Astrocyte (in vitro differentiated cells and primary cell): ENCODE data around the gene CDK14. TPM values are rescaled to one million over a fixed set of nuclear protein-coding genes. Genes with fewer than 3 reads are reported as not detected.

Experiments used
- DNase-seq: peaks from one replicate; pipeline ENCODE4 v3.0.0-alpha.2; 2010; ENCODE audit warnings: low read depth
- FAIRE-seq: peaks from 2 replicates; lab custom pipeline; 2011; peaks lifted over from hg19 to GRCh38; lab: Jason Lieb, UNC
- H2AFZ ChIP-seq: 2 replicates; pipeline ENCODE4 v1.6.0; 2012; ENCODE audit warnings: low read depth, low read length, inconsistent platforms
- H3K27ac ChIP-seq: 2 replicates; pipeline ENCODE4 v1.5.1; 2011; ENCODE audit warnings: low read depth, low read length, inconsistent platforms
- H3K27me3 ChIP-seq: 2 replicates; pipeline ENCODE4 v1.6.0; 2011; ENCODE audit warnings: low read length, inconsistent platforms; ENCODE audit not compliant: insufficient read depth
- H3K36me3 ChIP-seq: 2 replicates; pipeline ENCODE4 v1.5.1; 2011; ENCODE audit warnings: low read length, inconsistent platforms; ENCODE audit not compliant: insufficient read depth
- H3K4me1 ChIP-seq: 2 replicates; pipeline ENCODE4 v1.5.1; 2011; ENCODE audit warnings: low read length, inconsistent platforms; ENCODE audit not compliant: insufficient read depth
- H3K4me2 ChIP-seq: 2 replicates; pipeline ENCODE4 v1.6.0; 2012; ENCODE audit warnings: low read length, inconsistent platforms
- H3K4me3 ChIP-seq: 2 replicates; pipeline ENCODE4 v1.5.1; 2011; ENCODE audit warnings: low read depth, mild to moderate bottlenecking, low read length, inconsistent platforms; ENCODE audit not compliant: insufficient read depth
- H3K79me2 ChIP-seq: 2 replicates; pipeline ENCODE4 v1.6.0; 2012; ENCODE audit warnings: mild to moderate bottlenecking, low read length, inconsistent platforms; ENCODE audit not compliant: insufficient read depth
- H3K9ac ChIP-seq: 2 replicates; pipeline ENCODE4 v1.6.0; 2012; ENCODE audit warnings: mild to moderate bottlenecking, low read length, inconsistent platforms
- H3K9me3 ChIP-seq: 2 replicates; pipeline ENCODE4 v1.5.1; 2012; ENCODE audit warnings: low read depth, mild to moderate bottlenecking, low read length, inconsistent platforms; ENCODE audit not compliant: insufficient read depth
- H4K20me1 ChIP-seq: 2 replicates; pipeline ENCODE4 v1.6.0; 2012; ENCODE audit warnings: low read length, inconsistent platforms; ENCODE audit not compliant: insufficient read depth
- H3K27ac Mint-ChIP-seq: one replicate; pipeline ENCODE4 v1.8.0; 2021; ENCODE audit warnings: mild to moderate bottlenecking, mixed read lengths; ENCODE audit not compliant: unreplicated experiment
- H3K27me3 Mint-ChIP-seq: one replicate; pipeline ENCODE4 v1.8.0; 2021; ENCODE audit warnings: low read depth, mixed read lengths; ENCODE audit not compliant: unreplicated experiment
- H3K36me3 Mint-ChIP-seq: one replicate; pipeline ENCODE4 v1.8.0; 2021; ENCODE audit warnings: low read depth, mixed read lengths; ENCODE audit not compliant: unreplicated experiment
- H3K4me1 Mint-ChIP-seq: one replicate; pipeline ENCODE4 v1.8.0; 2021; ENCODE audit warnings: low read depth, mixed read lengths; ENCODE audit not compliant: unreplicated experiment
- H3K4me3 Mint-ChIP-seq: one replicate; pipeline ENCODE4 v1.8.0; 2021; ENCODE audit warnings: mild to moderate bottlenecking, moderate library complexity, mixed read lengths; ENCODE audit not compliant: unreplicated experiment
- H3K9me3 Mint-ChIP-seq: one replicate; pipeline ENCODE4 v1.8.0; 2021; ENCODE audit warnings: mild to moderate bottlenecking, mixed read lengths; ENCODE audit not compliant: unreplicated experiment
- CTCF ChIP-seq: IDR thresholded peaks from 2 replicates; pipeline ENCODE4 v1.5.1; 2011; ENCODE audit warnings: low read depth, mild to moderate bottlenecking, inconsistent platforms, low read length, moderate library complexity; ENCODE audit not compliant: insufficient read depth
- EZH2 ChIP-seq: IDR thresholded peaks from 2 replicates; pipeline ENCODE4 v1.6.1; 2012; ENCODE audit warnings: mild to moderate bottlenecking, low read length, inconsistent platforms; ENCODE audit not compliant: insufficient read depth
- total RNA-seq: library from RNA; stranded (reverse); gene quantifications from 2 replicates; pipeline ENCODE4 v1.2.1, GENCODE V29; 2021

CDK14 gene
- total RNA-seq, 1 donor from 2014 or later, result 30.2 TPM

- no peak overlapping the region for H2AFZ ChIP-seq
- Mint-ChIP-seq H3K4me1 (peaks cover 11% of the 10 kb centered on the region), H3K27ac (no peak overlapping the region), H3K4me3 (no peak overlapping the region), H3K27me3 (no peaks in the 10 kb centered on the region), H3K9me3 (no peaks in the 10 kb centered on the region), H3K36me3 (peaks cover 10% of the 10 kb centered on the region)
- no peaks in the 10 kb centered on the region for H3K36me3 ChIP-seq
- no peaks in the 10 kb centered on the region for H3K9me3 ChIP-seq
- no peak overlapping the region for H3K9ac ChIP-seq
- no peaks in the 10 kb centered on the region for H3K79me2 ChIP-seq
- H3K4me3 ChIP-seq, result no peak overlapping the region
- no peak for TF ChIP-seq EZH2
- TF ChIP-seq CTCF, result no peak
- no peaks in the 10 kb centered on the region for H4K20me1 ChIP-seq
- H3K4me1 ChIP-seq, result no peaks in the 10 kb centered on the region
- FAIRE-seq (no peak), DNase-seq (peak; percentile 20)
- no peaks in the 10 kb centered on the region for H3K27me3 ChIP-seq
- no peak overlapping the region for H3K4me2 ChIP-seq
- H3K27ac ChIP-seq, result no peak overlapping the region
These were observed 472.1 kb downstream of the CDK14 start for GRCh38 chr7:91068136-91068795.

- H4K20me1 ChIP-seq, result no peaks in the 10 kb centered on the region
- DNase-seq, result no peak
- no peak overlapping the region for H3K27ac Mint-ChIP-seq
- H3K4me3 Mint-ChIP-seq, result no peak overlapping the region
- H3K79me2 ChIP-seq, result no peaks in the 10 kb centered on the region
- TF ChIP-seq EZH2, result no peak
- TF ChIP-seq CTCF, result no peak
- H3K4me3 ChIP-seq, result no peak overlapping the region
- H3K36me3 Mint-ChIP-seq, result peaks cover 10% of the 10 kb centered on the region
- H3K27ac ChIP-seq, result no peak overlapping the region
- no peak overlapping the region for H2AFZ ChIP-seq
- no peaks in the 10 kb centered on the region for H3K9me3 ChIP-seq
- H3K27me3 Mint-ChIP-seq, result no peaks in the 10 kb centered on the region
- no peaks in the 10 kb centered on the region for H3K4me1 ChIP-seq
- H3K4me1 Mint-ChIP-seq, result peaks cover 11% of the 10 kb centered on the region
- no peaks in the 10 kb centered on the region for H3K36me3 ChIP-seq
- H3K9ac ChIP-seq, result no peak overlapping the region
- H3K9me3 Mint-ChIP-seq, result no peaks in the 10 kb centered on the region
- no peak overlapping the region for H3K4me2 ChIP-seq
- no peaks in the 10 kb centered on the region for H3K27me3 ChIP-seq
- no peak for FAIRE-seq
These were observed 473.0 kb downstream of the CDK14 start for GRCh38 chr7:91069146-91069545.

- no peak overlapping the region for H2AFZ ChIP-seq
- peaks cover under 1% of the 10 kb centered on the region for H3K9me3 Mint-ChIP-seq
- H3K4me3 ChIP-seq, result no peak overlapping the region
- H3K4me3 Mint-ChIP-seq, result no peak overlapping the region
- no peak for TF ChIP-seq CTCF
- TF ChIP-seq EZH2, result no peak
- H3K27me3 ChIP-seq, result no peaks in the 10 kb centered on the region
- H3K4me2 ChIP-seq, result no peak overlapping the region
- H3K27ac ChIP-seq, result no peak overlapping the region
- H3K4me1 ChIP-seq, result peaks cover 16% of the 10 kb centered on the region
- H3K9ac ChIP-seq, result no peak overlapping the region
- H3K27me3 Mint-ChIP-seq, result no peaks in the 10 kb centered on the region
- H3K9me3 ChIP-seq, result no peaks in the 10 kb centered on the region
- no peaks in the 10 kb centered on the region for H3K36me3 ChIP-seq
- DNase-seq (peak; percentile 67), FAIRE-seq (no peak)
- H3K4me1 Mint-ChIP-seq, result peaks cover 41% of the 10 kb centered on the region
- H4K20me1 ChIP-seq, result no peaks in the 10 kb centered on the region
- H3K79me2 ChIP-seq, result no peaks in the 10 kb centered on the region
- H3K27ac Mint-ChIP-seq, result no peak overlapping the region
- H3K36me3 Mint-ChIP-seq, result peaks cover 2% of the 10 kb centered on the region
These were observed 483.4 kb downstream of the CDK14 start for GRCh38 chr7:91079487-91079886.
